ENCODE results near the gene METTL1.

GRCh38 chr12:57777911-57778310 lies 6.0 kb upstream of the METTL1 start:
- TF ChIP-seq CTCF (IDR thresholded peaks at IDR 0.05): no peak
- no peak for TF ChIP-seq POLR2AphosphoS5 (IDR thresholded peaks at IDR 0.05)
- no peak for TF ChIP-seq POLR2A (IDR thresholded peaks at IDR 0.05; ENCODE audit: low read depth)

Measured in esophagus muscularis mucosa (tissue), 3 donors.